ENCODE results near the gene SORL1-AS1. TPM values are rescaled to one million over a fixed set of nuclear protein-coding genes. Genes with fewer than 3 reads are reported as not detected.
A peak's percentile ranks its signal among the peaks of the same experiment; 100 is the strongest.

The SORL1-AS1 gene

DNA sequence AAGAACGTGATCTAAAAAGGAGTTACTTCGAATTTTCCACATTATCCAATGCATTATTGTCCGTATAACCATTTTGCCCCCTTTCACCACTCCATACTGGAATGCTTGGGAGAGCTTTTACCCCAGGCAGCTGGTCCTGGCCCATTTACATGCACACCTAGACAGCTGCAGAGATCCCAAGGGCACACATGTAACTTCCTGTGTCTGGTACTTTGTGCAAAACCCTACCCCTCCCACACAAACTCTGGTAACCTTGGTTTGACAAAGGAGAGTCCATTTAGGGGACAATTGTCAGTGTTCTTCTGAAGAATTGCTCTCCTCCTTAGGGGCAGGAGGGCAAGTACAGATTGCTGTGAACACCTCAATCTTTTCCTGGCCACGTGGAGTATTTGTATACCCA is 58.0 kb downstream of the SORL1-AS1 start:
- DNase-seq (ENCODE audit: low read depth), result no peak

DNA sequence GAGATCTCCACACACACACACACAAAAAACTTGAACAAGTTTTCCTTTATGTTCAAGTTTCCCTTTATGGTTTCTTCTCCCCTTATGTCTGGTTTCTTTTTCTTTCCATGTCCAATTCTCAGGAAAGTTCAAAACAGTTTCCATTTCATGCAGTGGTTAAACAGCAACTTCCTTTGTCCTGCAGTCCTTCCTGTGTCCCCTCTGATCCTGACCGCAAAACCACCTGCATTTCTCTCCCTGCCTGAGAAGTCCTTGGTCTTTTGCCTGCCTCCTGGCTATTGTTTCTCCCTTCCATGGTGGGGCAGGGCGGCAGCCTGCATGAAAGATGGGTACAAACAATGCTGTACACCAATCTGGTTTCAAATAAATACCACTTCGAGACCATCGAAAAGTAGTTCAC is 58.9 kb downstream of the SORL1-AS1 start:
- DNase-seq (ENCODE audit: low read depth), result peak; percentile 18

DNA sequence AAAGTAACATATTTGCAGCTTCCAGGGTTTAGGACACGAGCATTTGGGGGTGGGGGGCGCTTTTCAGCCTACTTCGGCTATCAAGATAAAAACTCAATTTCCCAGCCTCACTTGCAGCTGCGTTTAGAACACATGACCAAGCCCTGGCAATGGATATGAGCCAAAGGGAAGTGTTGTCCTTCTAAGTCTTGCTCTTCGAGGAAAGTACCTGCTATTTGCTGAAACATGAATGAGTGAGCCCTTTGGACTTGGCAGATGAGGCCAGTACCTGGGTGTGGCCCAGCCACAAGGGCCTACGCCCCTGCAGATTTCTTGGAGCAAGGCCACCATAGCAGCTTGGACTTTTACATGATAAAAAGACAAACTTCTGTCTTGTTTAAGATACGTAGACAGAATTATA is 60.9 kb downstream of the SORL1-AS1 start:
- no peak for DNase-seq (ENCODE audit: low read depth)

DNA sequence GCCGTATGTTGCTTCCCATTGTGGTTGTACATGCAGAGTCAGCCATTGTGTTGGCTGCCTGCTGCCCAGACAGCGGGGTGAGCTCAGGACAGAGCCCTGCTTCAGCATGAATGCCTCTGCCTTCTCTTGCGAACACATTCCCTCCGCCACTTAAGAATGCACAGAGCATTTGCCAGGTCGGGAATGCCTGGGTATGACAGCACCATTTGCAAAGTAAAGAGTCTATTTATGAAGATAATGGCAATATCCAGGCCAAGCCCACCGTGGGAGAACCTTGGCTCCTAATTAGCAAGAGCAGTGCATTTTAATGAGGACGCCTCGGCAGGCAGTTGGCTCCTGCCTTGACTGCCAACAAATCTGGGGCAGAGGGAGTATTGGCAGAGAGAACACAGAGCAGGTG is 63.1 kb downstream of the SORL1-AS1 start:
- DNase-seq (ENCODE audit: low read depth), result no peak

Other genes with a start within 250 kb of the SORL1-AS1 start
- 20.0 and 26.6 TPM in 2 replicates for gene SC5D, start 160.2 kb downstream of the SORL1-AS1 start, total RNA-seq (2014; rRNA removed; shearing (Covaris generic))
- gene SORL1, start 653 bp downstream of the SORL1-AS1 start, total RNA-seq (2014; rRNA removed; shearing (Covaris generic)), result 3.1 and 4.9 TPM in 2 replicates